K562 (cell line): ENCODE data around the gene SLCO3A1. TPM values are rescaled to one million over a fixed set of nuclear protein-coding genes. Genes with fewer than 3 reads are reported as not detected.

Source experiments
- ATAC-seq: fragments of 200-7000 bp; cut with Tn5 transposase; 3 replicates; pipeline ENCODE4 v1.9.1; 2020; ENCODE audit warnings: moderate library complexity
- BruUV-seq: library from RNA; stranded (reverse); fragments of 400-500 nt; replicated peaks from 2 replicates; lab custom pipeline; 2021; lab: Mats Ljungman, UMichigan
- CTCF ChIA-PET: fragments of 300-600 bp; formaldehyde crosslinking; extraction: SDS; loops from one replicate; lab custom pipeline; 2021; ENCODE audit warnings: low intra/inter-chr PET ratio; lab: Yijun Ruan, JAX
- POLR2A ChIA-PET: fragments of 300-600, 350-650 bp; sonication (Branson Sonifier 250); formaldehyde crosslinking; extraction: SDS; loops from one replicate; lab custom pipeline; 2021; ENCODE audit warnings: antibody characterized with exemption, inconsistent platforms; lab: Yijun Ruan, JAX
- DNase-seq, 4 experiments: peaks; one replicate each; pipeline versions ENCODE4 v3.0.0 to v3.0.0-alpha.2; 2011 to 2018; ENCODE audit warnings: low spot score in 3 of 4, mixed read lengths in 3 of 4; ENCODE audit errors: extremely low read depth in 1 of 4
- FAIRE-seq: peaks from 2 replicates; lab custom pipeline; 2011; peaks lifted over from hg19 to GRCh38; lab: Jason Lieb, UNC
- H2AFZ ChIP-seq: 2 replicates; pipeline ENCODE4 v1.6.0; 2011; ENCODE audit warnings: low read depth, low read length, control low read depth, inconsistent platforms
- H3K27ac ChIP-seq: fragments of 200-600 bp; 3 replicates; pipeline ENCODE4 v1.8.0; 2011; ENCODE audit warnings: low read depth, mild to moderate bottlenecking, control low read depth, inconsistent platforms, low read length, moderate library complexity, mixed read lengths; ENCODE audit errors: extremely low read depth
- H3K27me3 ChIP-seq, 2 experiments: fragments of 300-600 bp in 1 of 2; 2 replicates in 1 of 2; 3 replicates in 1 of 2; pipeline versions ENCODE4 v1.6.0 to v1.8.0; 2011; ENCODE audit warnings: inconsistent platforms in 2 of 2, low read length in 2 of 2, mild to moderate bottlenecking in 1 of 2, mixed read lengths in 1 of 2, moderate library complexity in 1 of 2; ENCODE audit not compliant: control insufficient read depth in 2 of 2, insufficient read depth in 2 of 2
- H3K36me3 ChIP-seq: fragments of 300-600 bp; 3 replicates; pipeline ENCODE4 v1.8.0; 2011; ENCODE audit warnings: mild to moderate bottlenecking, low read length, inconsistent platforms; ENCODE audit not compliant: control insufficient read depth, insufficient read depth
- H3K4me1 ChIP-seq, 2 experiments: fragments of 200-600 bp in 1 of 2; replicated peaks in 1 of 2; 2 replicates in 1 of 2; 3 replicates in 1 of 2; pipeline versions ENCODE4 v1.5.1 to v1.8.0; 2011; ENCODE audit warnings: inconsistent platforms in 2 of 2, low read length in 2 of 2, mild to moderate bottlenecking in 1 of 2, mixed read lengths in 1 of 2, moderate library complexity in 1 of 2; ENCODE audit not compliant: control insufficient read depth in 2 of 2, insufficient read depth in 2 of 2
- H3K4me2 ChIP-seq: 2 replicates; pipeline ENCODE4 v1.6.1; 2011; ENCODE audit warnings: low read length, control low read depth, inconsistent platforms, mixed read lengths; ENCODE audit not compliant: insufficient read depth
- H3K4me3 ChIP-seq: fragments of 200-600 bp; sonication (generic), shearing (Covaris generic); 2 replicates; pipeline ENCODE4 v1.5.1; 2016; ENCODE audit warnings: control low read depth, inconsistent platforms
- H3K79me2 ChIP-seq: fragments of 200-600 bp; 3 replicates; pipeline ENCODE4 v1.8.0; 2011; ENCODE audit warnings: low read length, inconsistent platforms; ENCODE audit not compliant: control insufficient read depth, insufficient read depth
- H3K9ac ChIP-seq, 2 experiments: 2 replicates each; pipeline versions ENCODE4 v1.6.0 to v1.6.1; 2011; ENCODE audit warnings: low read depth in 2 of 2, low read length in 2 of 2, control low read depth in 1 of 2, inconsistent platforms in 1 of 2, mild to moderate bottlenecking in 1 of 2, mixed read lengths in 1 of 2; ENCODE audit not compliant: insufficient read depth in 1 of 2
- H3K9me1 ChIP-seq: one replicate; pipeline ENCODE4 v1.6.0; 2011; ENCODE audit warnings: inconsistent platforms, mild to moderate bottlenecking, low read length, moderate library complexity; ENCODE audit not compliant: control insufficient read depth, insufficient read depth
- H3K9me3 ChIP-seq: replicated peaks from 2 replicates; pipeline ENCODE4 v1.5.1; 2011; ENCODE audit warnings: low read depth, low read length, inconsistent platforms; ENCODE audit not compliant: control insufficient read depth, insufficient read depth
- H4K20me1 ChIP-seq: replicated peaks from 2 replicates; pipeline ENCODE4 v1.6.1; 2011; ENCODE audit warnings: low read length, inconsistent platforms, mixed read lengths; ENCODE audit not compliant: control insufficient read depth, insufficient read depth
- BRD4 ChIP-seq: fragments of 200-600 bp; sonication (generic); IDR thresholded peaks from 2 replicates; pipeline ENCODE4 v1.6.1; 2017; ENCODE audit warnings: inconsistent platforms
- CBX8 ChIP-seq: fragments of 200-600 bp; sonication (generic); IDR thresholded peaks from 2 replicates; pipeline ENCODE4 v1.6.1; 2012; ENCODE audit warnings: borderline replicate concordance, mixed run types, low read depth, mild to moderate bottlenecking, moderate library complexity, mixed read lengths, low read length, control low read depth, inconsistent platforms; ENCODE audit not compliant: poor library complexity, severe bottlenecking; ENCODE audit errors: extremely low read depth
- IRF2 ChIP-seq: sonication (generic); formaldehyde crosslinking; IDR thresholded peaks from 2 replicates; pipeline ENCODE4 v1.8.1; 2022; ENCODE audit warnings: mild to moderate bottlenecking, missing genetic modification reagents
- KLF10 ChIP-seq: fragments of 250-450 bp; sonication (Bioruptor Pico); IDR thresholded peaks from 2 replicates; pipeline ENCODE4 v1.6.1; 2021; ENCODE audit warnings: matching md5 sums
- KLF6 ChIP-seq: fragments of 250-450 bp; sonication (Bioruptor Pico); IDR thresholded peaks from 2 replicates; pipeline ENCODE4 v1.4.0; 2020; ENCODE audit warnings: mild to moderate bottlenecking, moderate library complexity, borderline replicate concordance
- OTX1 ChIP-seq: fragments of 450-650 bp; formaldehyde crosslinking; IDR thresholded peaks from 2 replicates; pipeline ENCODE4 v1.4.0; 2022; ENCODE audit warnings: mild to moderate bottlenecking
- PURB ChIP-seq: sonication (generic); formaldehyde crosslinking; IDR thresholded peaks from 2 replicates; pipeline ENCODE4 v1.9.0; 2021; ENCODE audit warnings: low read depth, mild to moderate bottlenecking, missing genetic modification reagents
- SMC3 ChIP-seq: conservative IDR thresholded peaks from 2 replicates; pipeline ENCODE4 v1.6.1; 2011; ENCODE audit warnings: low read depth, low read length, improper control_type of control experiment; ENCODE audit not compliant: insufficient read depth
- TBP ChIP-seq: optimal IDR thresholded peaks from 2 replicates; pipeline ENCODE3; 2011; ENCODE audit warnings: low read depth, low read length, improper control_type of control experiment
- ZNF778 ChIP-seq: fragments of 450-650 bp; formaldehyde crosslinking; IDR thresholded peaks from 2 replicates; pipeline ENCODE4 v1.4.0; 2020; ENCODE audit warnings: mild to moderate bottlenecking, moderate library complexity
- WGBS: fragments of 100-300 bp; shearing (Covaris generic); methylation state at CpG from one replicate; pipeline ENCODE4 v1.1.6; 2016; ENCODE audit warnings: low coverage, mixed read lengths; ENCODE audit not compliant: insufficient coverage; ENCODE audit errors: missing lambda C conversion rate; 5-methylcytosine and 5-hydroxymethylcytosine counted together
- in situ Hi-C: fragments of 300-500 bp; cut with MboI; formaldehyde crosslinking; loops from 4 replicates; pipeline ENCODE4 v1.15.0; 2018; ENCODE audit warnings: inconsistent platforms, mixed read lengths
- intact Hi-C: fragments of 100-400 bp; cut with micrococcal nuclease; formaldehyde crosslinking; loops from 2 replicates; pipeline ENCODE4 v1.14.2; 2022
- polyA plus RNA-seq, 8 experiments: library from polyadenylated mRNA; depleted of rRNA in 4 of 8; stranded (reverse) in 5 of 8; unstranded in 3 of 8; fragments of >200 nt; fragmentation: Nextera tagmentation in 2 of 8; fragmentation: Illumina TruSeq in 1 of 8; extraction: Ambion mirVana in 2 of 8; extraction: Trizol in 1 of 8; gene quantifications; 2 replicates each; pipeline versions ENCODE4 v1.2.1 to v1.2.3, GENCODE V29; 2011 to 2014; ENCODE audit warnings: inconsistent platforms in 1 of 8, missing spikeins in 1 of 8
- total RNA-seq, 7 experiments: library from RNA; depleted of rRNA in 6 of 7; stranded (reverse); fragments of >200 nt in 6 of 7; fragmentation: Illumina TruSeq in 2 of 7; extraction: Trizol in 2 of 7; gene quantifications; 2 replicates each; pipeline versions ENCODE4 v1.2.1 to v1.2.3, GENCODE V29; 2011 to 2021; ENCODE audit warnings: low replicate concordance in 1 of 7
- TF ChIP-seq, protein P1 (sequence below): conservative IDR thresholded peaks from 2 replicates; pipeline ENCODE4 v1.6.1; 2011; ENCODE audit warnings: low read depth, mild to moderate bottlenecking, low read length; ENCODE audit not compliant: control insufficient read depth
- TF ChIP-seq, protein P2 (sequence below): sonication (generic); formaldehyde crosslinking; IDR thresholded peaks from 2 replicates; pipeline ENCODE4 v1.8.1; 2023; ENCODE audit warnings: mild to moderate bottlenecking, missing genetic modification reagents, moderate library complexity
- TF ChIP-seq, protein P3 (sequence below), 3 experiments: IDR thresholded peaks in 2 of 3; conservative IDR thresholded peaks in 1 of 3; 2 replicates each; pipeline ENCODE4 v1.5.1; 2011 to 2012; ENCODE audit warnings: low read length in 3 of 3, mild to moderate bottlenecking in 3 of 3, control low read depth in 2 of 3, improper control_type of control experiment in 1 of 3, inconsistent platforms in 1 of 3, low read depth in 1 of 3, mixed read lengths in 1 of 3, moderate library complexity in 1 of 3; ENCODE audit not compliant: insufficient read depth in 2 of 3

The SLCO3A1 gene
- total and polyA plus RNA-seq, 9 of the 15 experiments (the other 6 are each of a cell fraction or from before 2014, with no cell fraction given), result 0.01 to 0.84 (median 0.06) TPM; not detected in 3

DNA sequence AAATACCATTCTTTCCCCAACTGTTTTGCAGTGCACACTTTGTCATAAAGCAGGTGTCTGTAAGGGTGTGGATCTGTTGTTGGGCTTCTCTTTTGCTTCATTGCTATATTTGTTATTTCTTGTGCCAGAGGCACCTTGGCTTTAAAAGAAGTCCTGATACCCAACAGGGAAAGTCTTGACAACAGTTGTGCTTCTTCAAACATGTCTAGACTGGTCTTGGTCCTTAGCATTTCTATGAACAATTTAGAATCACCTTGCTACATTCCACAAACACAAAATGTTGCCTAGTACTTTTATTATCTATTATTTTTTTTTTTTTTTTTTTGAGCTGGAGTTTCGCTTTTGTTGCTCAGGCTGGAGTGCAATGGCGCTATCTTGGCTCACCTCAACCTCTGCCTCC, 233.7 kb downstream of the SLCO3A1 start (continued):
- TF ChIP-seq TBP (no peak), CBX8 (no peak), BRD4 (no peak)
- TF ChIP-seq, protein P1, sequence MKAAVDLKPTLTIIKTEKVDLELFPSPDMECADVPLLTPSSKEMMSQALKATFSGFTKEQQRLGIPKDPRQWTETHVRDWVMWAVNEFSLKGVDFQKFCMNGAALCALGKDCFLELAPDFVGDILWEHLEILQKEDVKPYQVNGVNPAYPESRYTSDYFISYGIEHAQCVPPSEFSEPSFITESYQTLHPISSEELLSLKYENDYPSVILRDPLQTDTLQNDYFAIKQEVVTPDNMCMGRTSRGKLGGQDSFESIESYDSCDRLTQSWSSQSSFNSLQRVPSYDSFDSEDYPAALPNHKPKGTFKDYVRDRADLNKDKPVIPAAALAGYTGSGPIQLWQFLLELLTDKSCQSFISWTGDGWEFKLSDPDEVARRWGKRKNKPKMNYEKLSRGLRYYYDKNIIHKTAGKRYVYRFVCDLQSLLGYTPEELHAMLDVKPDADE, result no peak

DNA sequence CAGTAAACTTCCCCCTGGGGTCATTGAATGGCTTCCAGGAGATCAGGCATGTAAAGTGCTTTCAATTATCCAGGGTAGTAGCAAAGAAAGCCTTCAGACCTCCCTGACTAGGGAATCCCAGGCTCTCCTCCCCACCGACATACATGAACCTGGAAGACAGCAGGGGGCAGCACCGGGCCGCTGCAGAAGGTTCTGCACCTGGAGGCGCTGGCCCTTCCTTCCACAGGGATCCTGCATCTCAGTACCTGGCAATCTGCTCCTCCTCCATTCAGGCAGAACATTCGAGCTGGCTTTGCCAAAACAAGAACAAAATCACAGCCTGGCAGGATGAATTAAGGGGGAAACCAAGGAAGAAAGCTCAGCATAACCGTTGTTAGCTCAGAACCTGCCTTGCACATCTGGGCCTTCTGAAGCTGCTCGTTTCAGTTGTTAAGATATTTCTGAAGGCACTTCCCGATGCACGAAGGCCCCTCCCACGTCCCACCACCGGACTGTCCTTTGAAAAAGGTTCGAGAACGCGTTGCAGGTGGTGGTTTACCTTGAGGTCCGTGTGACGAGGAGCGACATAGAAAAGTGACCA, 237.7 kb downstream of the SLCO3A1 start:
- no peaks in the 10 kb centered on the region for H3K4me1 ChIP-seq
- WGBS, result 2% methylated on average over 17 of the region's 17 CpGs
- no peak overlapping the region for H3K27ac ChIP-seq
- FAIRE-seq (peak; percentile 63), DNase-seq (peak; percentile 46 to 64 (median 62)), ATAC-seq (peak; percentile 94)
- POLR2A ChIA-PET, result interaction anchor here (0.7 kb wide), 1 partner anchor 106 kb away, joined by 3 read pairs; no protein-coding TSS in a partner anchor
- H3K79me2 ChIP-seq, result no peaks in the 10 kb centered on the region
- in situ Hi-C loops (loop anchor here (5.0 to 10.0 kb wide), 2 partner anchors 294 to 616 kb away; no protein-coding TSS in a partner anchor), intact Hi-C loops (loop anchor here (10.0 kb wide), 2 partner anchors 434 to 594 kb away; no protein-coding TSS in a partner anchor)
- H3K4me3 ChIP-seq, result no peak overlapping the region
- H3K36me3 ChIP-seq, result no peaks in the 10 kb centered on the region
- H4K20me1 ChIP-seq, result no peaks in the 10 kb centered on the region; the same call in 1 of the 2 replicates
- no peak overlapping the region for H2AFZ ChIP-seq
- CTCF ChIA-PET, result interaction anchor here (1.2 kb wide), 1 partner anchor 592 kb away, joined by 3 read pairs; no protein-coding TSS in a partner anchor
- H3K9me1 ChIP-seq, result no peaks in the 10 kb centered on the region
- no peaks in the 10 kb centered on the region for H3K9me3 ChIP-seq
- no peak overlapping the region for H3K9ac ChIP-seq
- no peak overlapping the region for H3K4me2 ChIP-seq
- no TSS peak for BruUV-seq
- no peaks in the 10 kb centered on the region; a peak in 1 of 5 replicates for H3K27me3 ChIP-seq
- no peak for TF ChIP-seq KLF6 (CRISPR knock-in tag)
- TF ChIP-seq, protein P2, sequence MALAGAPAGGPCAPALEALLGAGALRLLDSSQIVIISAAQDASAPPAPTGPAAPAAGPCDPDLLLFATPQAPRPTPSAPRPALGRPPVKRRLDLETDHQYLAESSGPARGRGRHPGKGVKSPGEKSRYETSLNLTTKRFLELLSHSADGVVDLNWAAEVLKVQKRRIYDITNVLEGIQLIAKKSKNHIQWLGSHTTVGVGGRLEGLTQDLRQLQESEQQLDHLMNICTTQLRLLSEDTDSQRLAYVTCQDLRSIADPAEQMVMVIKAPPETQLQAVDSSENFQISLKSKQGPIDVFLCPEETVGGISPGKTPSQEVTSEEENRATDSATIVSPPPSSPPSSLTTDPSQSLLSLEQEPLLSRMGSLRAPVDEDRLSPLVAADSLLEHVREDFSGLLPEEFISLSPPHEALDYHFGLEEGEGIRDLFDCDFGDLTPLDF (CRISPR knock-in tag), result no peak
- TF ChIP-seq PURB (CRISPR knock-in tag), result no peak
- TF ChIP-seq SMC3, result peak; percentile 57
- no peak for TF ChIP-seq OTX1 (CRISPR knock-in tag)
- TF ChIP-seq, protein P3, sequence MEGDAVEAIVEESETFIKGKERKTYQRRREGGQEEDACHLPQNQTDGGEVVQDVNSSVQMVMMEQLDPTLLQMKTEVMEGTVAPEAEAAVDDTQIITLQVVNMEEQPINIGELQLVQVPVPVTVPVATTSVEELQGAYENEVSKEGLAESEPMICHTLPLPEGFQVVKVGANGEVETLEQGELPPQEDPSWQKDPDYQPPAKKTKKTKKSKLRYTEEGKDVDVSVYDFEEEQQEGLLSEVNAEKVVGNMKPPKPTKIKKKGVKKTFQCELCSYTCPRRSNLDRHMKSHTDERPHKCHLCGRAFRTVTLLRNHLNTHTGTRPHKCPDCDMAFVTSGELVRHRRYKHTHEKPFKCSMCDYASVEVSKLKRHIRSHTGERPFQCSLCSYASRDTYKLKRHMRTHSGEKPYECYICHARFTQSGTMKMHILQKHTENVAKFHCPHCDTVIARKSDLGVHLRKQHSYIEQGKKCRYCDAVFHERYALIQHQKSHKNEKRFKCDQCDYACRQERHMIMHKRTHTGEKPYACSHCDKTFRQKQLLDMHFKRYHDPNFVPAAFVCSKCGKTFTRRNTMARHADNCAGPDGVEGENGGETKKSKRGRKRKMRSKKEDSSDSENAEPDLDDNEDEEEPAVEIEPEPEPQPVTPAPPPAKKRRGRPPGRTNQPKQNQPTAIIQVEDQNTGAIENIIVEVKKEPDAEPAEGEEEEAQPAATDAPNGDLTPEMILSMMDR (IDR thresholded peaks at IDR 0.05 in 2 of 3, conservative IDR thresholded peaks at IDR 0.05 in 1 of 3; ENCODE audit: insufficient read depth in 2 of 3, low read depth in 1 of 3, low read length in 3 of 3), result peak; percentile 69 to 80 (median 71)
- TF ChIP-seq KLF10, result no peak
- no peak for TF ChIP-seq ZNF778
- no peak for TF ChIP-seq IRF2
